ENCODE results near the gene GRHL1. TPM values are rescaled to one million over a fixed set of nuclear protein-coding genes. Genes with fewer than 3 reads are reported as not detected.
"Not testable (repeated sequence)": the region's sequence is repeated elsewhere in the genome, so short reads cannot be mapped to it uniquely, and the experiment has no call there.

The GRHL1 gene
- total and polyA plus RNA-seq, 5 experiments from 2014 or later = 0.05 to 0.47 TPM; not detected in 3

GRCh38 chr2:10010861-10011605, 59.5 kb downstream of the GRHL1 start:
- H3K4me1 Mint-ChIP-seq, DNase-seq, ATAC-seq, H3K9me3 Mint-ChIP-seq, H3K36me3 Mint-ChIP-seq, POLR2A ChIA-PET, H3K27ac Mint-ChIP-seq, H3K4me3 Mint-ChIP-seq: not testable (repeated sequence)
- peaks cover 2 to 27% (median 9%) of the 10 kb centered on the region in 5 donors for H3K27me3 Mint-ChIP-seq

- ATAC-seq, POLR2A ChIA-PET, H3K27ac Mint-ChIP-seq, H3K9me3 Mint-ChIP-seq, DNase-seq, H3K4me1 Mint-ChIP-seq, H3K36me3 Mint-ChIP-seq, H3K4me3 Mint-ChIP-seq: not testable (repeated sequence)
- H3K27me3 Mint-ChIP-seq = peaks cover 2 to 21% (median 9%) of the 10 kb centered on the region in 5 donors
Measured at GRCh38 chr2:10011606-10012325, 60.3 kb downstream of the GRHL1 start.

- Mint-ChIP-seq H3K9me3 (peaks cover 0 to 11% (median 2%) of the 10 kb centered on the region in 9 donors), H3K27me3 (peaks cover 2 to 14% (median 7%) of the 10 kb centered on the region in 5 donors)
- H3K36me3 Mint-ChIP-seq, DNase-seq, H3K27ac Mint-ChIP-seq, H3K4me3 Mint-ChIP-seq, H3K4me1 Mint-ChIP-seq, POLR2A ChIA-PET, ATAC-seq: not testable (repeated sequence)
Measured at GRCh38 chr2:10012366-10012962, 61.0 kb downstream of the GRHL1 start.

GRCh38 chr2:10012963-10013461, 61.5 kb downstream of the GRHL1 start:
- peaks cover 0 to 15% (median 4%) of the 10 kb centered on the region in 9 donors for H3K9me3 Mint-ChIP-seq
- POLR2A ChIA-PET = no interaction called here

GRCh38 chr2:10013651-10014417, 62.3 kb downstream of the GRHL1 start:
- H3K36me3 Mint-ChIP-seq, H3K4me1 Mint-ChIP-seq, ATAC-seq, H3K27me3 Mint-ChIP-seq, H3K4me3 Mint-ChIP-seq, DNase-seq, POLR2A ChIA-PET, H3K27ac Mint-ChIP-seq: not testable (repeated sequence)
- peaks cover 0 to 15% (median 4%) of the 10 kb centered on the region in 9 donors for H3K9me3 Mint-ChIP-seq

More at GRCh38 chr2:10012963-10013461, 61.5 kb downstream of the GRHL1 start:
- no peak overlapping the region for H3K27ac Mint-ChIP-seq
- no peak overlapping the region for H3K4me3 Mint-ChIP-seq
- peaks cover 0 to 10% (median 0%) of the 10 kb centered on the region in 3 donors for H3K36me3 Mint-ChIP-seq
- no peaks in the 10 kb centered on the region for H3K4me1 Mint-ChIP-seq
- ATAC-seq (no peak), DNase-seq (no peak)
- peaks cover under 1 to 9% (median 5%) of the 10 kb centered on the region in 5 donors for H3K27me3 Mint-ChIP-seq

GRCh38 chr2:10014418-10015190, 63.1 kb downstream of the GRHL1 start:
- Mint-ChIP-seq H3K4me3 (no peak overlapping the region), H3K4me1 (no peaks in the 10 kb centered on the region), H3K9me3 (peaks cover 0 to 15% (median 4%) of the 10 kb centered on the region in 9 donors), H3K27ac (no peak overlapping the region), H3K27me3 (no peaks in the 10 kb centered on the region), H3K36me3 (peaks cover 0 to 10% (median 0%) of the 10 kb centered on the region in 3 donors)
- no peak for DNase-seq
- ATAC-seq = no peak
- POLR2A ChIA-PET = no interaction called here

- H3K27ac Mint-ChIP-seq, H3K27me3 Mint-ChIP-seq, POLR2A ChIA-PET, DNase-seq, H3K4me1 Mint-ChIP-seq, H3K4me3 Mint-ChIP-seq, H3K36me3 Mint-ChIP-seq, ATAC-seq: not testable (repeated sequence)
- peaks cover 0 to 15% (median 4%) of the 10 kb centered on the region in 9 donors for H3K9me3 Mint-ChIP-seq
Measured at GRCh38 chr2:10015376-10015989, 64.0 kb downstream of the GRHL1 start.

- ATAC-seq (no peak), DNase-seq (no peak)
- POLR2A ChIA-PET = no interaction called here
- no peak overlapping the region for H3K27ac Mint-ChIP-seq
- peaks cover 0 to 2% (median 0%) of the 10 kb centered on the region in 5 donors for H3K27me3 Mint-ChIP-seq
- peaks cover 0 to 15% (median 4%) of the 10 kb centered on the region in 9 donors for H3K9me3 Mint-ChIP-seq
- H3K4me3 Mint-ChIP-seq = no peak overlapping the region
- H3K4me1 Mint-ChIP-seq = no peaks in the 10 kb centered on the region
- H3K36me3 Mint-ChIP-seq = peaks cover 0 to 10% (median 0%) of the 10 kb centered on the region in 3 donors
Measured at GRCh38 chr2:10016001-10016801, 64.7 kb downstream of the GRHL1 start.

GRCh38 chr2:10016802-10017258, 65.3 kb downstream of the GRHL1 start:
- Mint-ChIP-seq H3K36me3 (peaks cover 0 to 10% (median 0%) of the 10 kb centered on the region in 3 donors), H3K27ac (peak overlapping the region in 1 of 10 donors; percentile 44)
- ATAC-seq = no peak

GRCh38 chr2:10017313-10017941, 65.9 kb downstream of the GRHL1 start:
- H3K4me3 Mint-ChIP-seq = no peak overlapping the region
- H3K9me3 Mint-ChIP-seq = peaks cover 0 to 15% (median 4%) of the 10 kb centered on the region in 9 donors
- no peak overlapping the region for H3K27ac Mint-ChIP-seq
- ATAC-seq (no peak), DNase-seq (no peak)
- H3K4me1 Mint-ChIP-seq = no peaks in the 10 kb centered on the region
- peaks cover 0 to 2% (median 0%) of the 10 kb centered on the region in 5 donors for H3K27me3 Mint-ChIP-seq
- H3K36me3 Mint-ChIP-seq = peaks cover 0 to 10% (median 0%) of the 10 kb centered on the region in 3 donors
- POLR2A ChIA-PET = no interaction called here

More at GRCh38 chr2:10016802-10017258, 65.3 kb downstream of the GRHL1 start:
- POLR2A ChIA-PET = no interaction called here
- Mint-ChIP-seq H3K9me3 (peaks cover 0 to 15% (median 4%) of the 10 kb centered on the region in 9 donors), H3K4me1 (no peaks in the 10 kb centered on the region), H3K4me3 (no peak overlapping the region), H3K27me3 (peaks cover 0 to 2% (median 0%) of the 10 kb centered on the region in 5 donors)
- DNase-seq = no peak

Data from naive thymus-derived CD8-positive, alpha-beta T cell (primary cell).